Spinal cord (tissue), 10 donors: ENCODE results near the gene ANKRD39. TPM values are rescaled to one million over a fixed set of nuclear protein-coding genes. Genes with fewer than 3 reads are reported as not detected.

ENCODE experiments used
- DNase-seq, 6 donors: peaks; one replicate each; pipeline versions ENCODE4 v3.0.0 to v3.0.0-alpha.2; 2013 to 2015; ENCODE audit warnings: low spot score in 6 of 6, low read depth in 4 of 6
- H3K27ac ChIP-seq: one replicate; pipeline ENCODE4 v1.5.1; 2013; ENCODE audit warnings: low read depth, low read length, control low read depth
- H3K27me3 ChIP-seq: one replicate; pipeline ENCODE4 v1.6.1; 2013; ENCODE audit warnings: low read length; ENCODE audit not compliant: control insufficient read depth, insufficient read depth
- H3K36me3 ChIP-seq: one replicate; pipeline ENCODE4 v1.6.1; 2013; ENCODE audit warnings: low read length; ENCODE audit not compliant: control insufficient read depth, insufficient read depth
- H3K4me1 ChIP-seq: one replicate; pipeline ENCODE4 v1.6.1; 2013; ENCODE audit warnings: low read length; ENCODE audit not compliant: control insufficient read depth, insufficient read depth
- H3K4me3 ChIP-seq: one replicate; pipeline ENCODE4 v1.5.1; 2013; ENCODE audit warnings: low read depth, low read length, control low read depth
- H3K9me3 ChIP-seq: one replicate; pipeline ENCODE4 v1.6.1; 2013; ENCODE audit warnings: low read length; ENCODE audit not compliant: control insufficient read depth, insufficient read depth
- WGBS: methylation state at CpG from one replicate; pipeline ENCODE4 v1.1.5; 2013; ENCODE audit warnings: missing lambda C conversion rate; ENCODE audit not compliant: insufficient coverage; 5-methylcytosine and 5-hydroxymethylcytosine counted together
- polyA plus RNA-seq, 2 donors: library from polyadenylated mRNA; unstranded; fragments of 120-200 nt; gene quantifications; one replicate each; pipeline ENCODE4 v1.2.1, GENCODE V29; 2013; ENCODE audit not compliant: insufficient read length in 2 of 2
- total RNA-seq, 2 donors: library from RNA; depleted of rRNA in 1 of 2; stranded (reverse); fragments of 120-200 nt in 1 of 2; fragments of >200 nt in 1 of 2; gene quantifications; one replicate each; pipeline versions ENCODE4 v1.2.3 to v1.2.4, GENCODE V29; 2013 to 2014
- donor health status: healthy.

ANKRD39 gene
- total and polyA plus RNA-seq, 4 donors, result 7.6 to 27.6 (median 18.3) TPM

DNA sequence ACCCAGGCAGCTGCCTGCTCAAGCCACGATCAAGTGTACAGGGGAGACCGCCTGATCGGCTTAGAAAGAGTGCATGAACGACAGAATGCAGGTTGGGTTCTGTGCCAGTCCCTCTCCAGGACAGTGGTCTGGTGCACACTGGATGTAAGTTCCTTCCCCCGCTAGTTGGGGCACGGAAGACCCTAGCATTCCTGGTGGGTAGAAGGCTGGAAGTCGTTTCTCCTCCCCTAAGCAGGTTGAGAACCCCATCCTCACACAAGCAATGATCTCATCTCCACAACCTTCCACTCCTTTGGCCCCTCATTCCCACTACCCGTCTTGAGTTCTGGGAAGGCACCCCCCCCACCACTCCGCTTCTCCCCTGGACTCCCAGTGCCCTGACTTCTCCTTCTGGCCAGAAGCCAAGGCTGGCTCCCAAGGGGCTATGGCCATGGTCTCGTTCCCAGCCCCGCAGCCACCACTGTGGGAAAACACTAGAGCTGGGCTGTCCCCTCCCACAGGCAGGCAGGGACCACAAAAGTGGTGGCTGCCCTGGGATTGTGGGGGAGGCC lies 1.4 kb upstream of the ANKRD39 start:
- Histone ChIP-seq H3K4me1 (peaks cover 63% of the 10 kb centered on the region), H3K36me3 (peaks cover 56% of the 10 kb centered on the region), H3K27ac (peak overlapping the region; percentile 84), H3K4me3 (peak overlapping the region; percentile 48), H3K27me3 (no peaks in the 10 kb centered on the region), H3K9me3 (no peaks in the 10 kb centered on the region)
- 13% methylated on average over 8 of the region's 11 CpGs for WGBS
- peak in 2 of 6 donors; percentile 38 to 70 for DNase-seq

DNA sequence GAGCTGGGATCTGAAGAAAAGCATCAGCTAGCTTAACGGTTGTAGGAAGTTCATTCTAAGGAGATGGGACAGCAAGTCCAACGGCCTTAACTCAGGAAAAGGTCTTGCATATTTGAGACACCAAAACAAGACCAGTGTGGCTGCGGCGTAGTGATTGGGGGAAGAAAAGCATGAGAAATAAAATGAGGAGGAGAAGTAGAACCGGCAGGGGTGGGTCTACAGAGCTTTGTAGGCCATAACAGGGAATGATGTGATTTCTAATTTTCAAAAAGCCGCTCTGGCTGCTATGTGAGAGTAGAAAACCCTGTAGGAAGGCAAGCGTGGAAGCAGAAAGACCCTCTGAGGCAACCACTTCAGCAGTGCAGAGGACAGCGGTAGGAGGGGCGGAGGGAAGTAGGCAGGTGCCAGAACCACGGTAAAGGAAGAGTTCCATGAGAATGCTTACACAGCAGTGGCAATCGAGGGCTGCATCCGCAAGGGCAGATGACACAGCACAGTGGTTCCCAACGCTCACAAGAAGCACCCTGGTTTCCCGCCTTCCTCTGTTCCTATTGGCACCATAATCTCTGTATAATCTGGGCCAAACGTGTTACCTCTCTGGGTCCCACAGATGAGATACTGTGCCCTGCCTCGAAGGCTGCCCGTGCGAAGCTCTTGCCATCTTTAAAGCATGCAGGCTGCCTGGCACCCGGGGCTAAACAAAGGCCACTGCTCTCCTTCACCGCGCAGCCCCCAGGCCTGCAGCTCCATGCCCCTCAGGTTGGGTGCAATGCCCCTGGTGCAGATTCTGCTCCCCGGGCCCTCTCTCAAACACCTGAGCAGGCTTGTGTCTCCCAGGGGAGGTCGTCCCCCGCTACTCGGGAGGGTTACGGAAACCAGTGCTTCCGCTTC lies 795 bp downstream of the ANKRD39 start:
- H3K4me3 ChIP-seq, result peak overlapping the region; percentile 84
- DNase-seq, result peak in 2 of 6 donors; percentile 61 to 82
- no peaks in the 10 kb centered on the region for H3K9me3 ChIP-seq
- H3K4me1 ChIP-seq, result peaks cover 53% of the 10 kb centered on the region
- H3K27ac ChIP-seq, result peak overlapping the region; percentile 75
- peaks cover 53% of the 10 kb centered on the region for H3K36me3 ChIP-seq
- no peaks in the 10 kb centered on the region for H3K27me3 ChIP-seq
- 15% methylated on average over 27 of the region's 27 CpGs for WGBS

DNA sequence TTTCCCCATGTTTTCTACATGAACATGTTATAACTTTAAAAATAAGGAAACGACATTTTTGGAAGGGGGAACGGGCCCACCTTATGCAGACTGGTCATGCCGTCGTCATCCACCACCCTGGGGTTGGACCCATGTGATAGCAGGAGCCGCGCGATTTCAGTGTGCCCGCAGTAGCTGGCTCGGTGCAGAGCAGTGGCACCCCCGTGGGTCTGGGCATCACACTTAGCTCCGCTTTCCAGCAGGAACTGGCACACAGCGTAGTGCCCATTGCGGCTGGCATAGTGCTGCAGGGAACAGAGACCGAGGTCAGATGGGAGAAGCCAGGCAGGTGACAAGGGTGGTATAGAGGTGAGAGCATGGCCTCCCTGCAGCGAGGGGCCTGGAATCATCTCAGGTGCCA lies 4.5 kb downstream of the ANKRD39 start:
- peaks cover 57% of the 10 kb centered on the region for H3K36me3 ChIP-seq
- no peak for DNase-seq
- no peaks in the 10 kb centered on the region for H3K27me3 ChIP-seq
- H3K27ac ChIP-seq, result no peak overlapping the region
- H3K9me3 ChIP-seq, result no peaks in the 10 kb centered on the region
- H3K4me1 ChIP-seq, result peaks cover 17% of the 10 kb centered on the region
- WGBS, result 96% methylated on average over 15 of the region's 15 CpGs
- H3K4me3 ChIP-seq, result no peak overlapping the region

DNA sequence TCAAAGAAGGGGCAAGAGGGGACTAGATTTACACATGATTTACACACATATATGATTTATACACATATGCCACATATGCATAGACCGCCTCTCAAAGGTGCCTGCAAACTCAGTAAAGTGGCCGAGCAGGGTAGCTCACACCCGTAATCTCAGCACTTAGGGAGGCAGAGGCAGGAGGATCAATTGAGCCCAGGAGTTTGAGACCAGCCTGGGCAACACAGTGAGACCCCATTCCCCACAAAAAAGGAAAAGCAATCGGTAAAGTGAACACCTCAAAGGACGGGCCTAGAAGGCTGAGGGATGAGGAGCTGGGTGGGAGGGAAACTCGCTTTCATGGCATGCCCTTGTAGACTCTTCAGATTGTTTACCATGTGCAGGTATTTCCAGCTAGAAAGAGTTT lies 5.1 kb downstream of the ANKRD39 start:
- H3K27me3 ChIP-seq, result no peaks in the 10 kb centered on the region
- H3K27ac ChIP-seq, result no peak overlapping the region
- DNase-seq, result no peak
- peaks cover 15% of the 10 kb centered on the region for H3K4me1 ChIP-seq
- WGBS, result 100% methylated on average over 4 of the region's 6 CpGs
- no peak overlapping the region for H3K4me3 ChIP-seq
- H3K9me3 ChIP-seq, result no peaks in the 10 kb centered on the region
- peaks cover 63% of the 10 kb centered on the region for H3K36me3 ChIP-seq

DNA sequence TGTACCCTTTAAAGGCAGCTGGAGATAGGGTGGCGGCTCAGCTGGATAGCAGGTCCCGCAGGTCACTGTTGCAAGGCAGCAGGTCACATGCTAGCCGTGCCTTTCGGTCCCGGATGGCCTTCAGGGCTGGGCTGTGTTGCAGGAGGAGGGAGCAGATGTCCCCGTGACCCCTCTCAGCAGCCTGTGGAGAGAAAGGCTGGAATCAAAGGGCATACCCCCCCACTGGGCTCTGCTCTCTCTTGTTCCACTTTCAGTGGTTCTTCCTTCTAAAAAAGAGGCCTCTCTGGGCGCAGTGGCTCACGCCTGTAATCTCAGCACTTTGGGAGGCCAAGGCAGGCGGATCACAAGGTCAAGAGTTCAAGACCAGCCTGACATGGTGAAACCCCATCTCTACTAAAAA lies 9.6 kb downstream of the ANKRD39 start:
- no peaks in the 10 kb centered on the region for H3K9me3 ChIP-seq
- 61% methylated on average over 9 of the region's 9 CpGs for WGBS
- H3K4me1 ChIP-seq, result no peaks in the 10 kb centered on the region
- no peak overlapping the region for H3K27ac ChIP-seq
- no peaks in the 10 kb centered on the region for H3K27me3 ChIP-seq
- DNase-seq, result no peak
- H3K4me3 ChIP-seq, result no peak overlapping the region
- H3K36me3 ChIP-seq, result peaks cover 87% of the 10 kb centered on the region

DNA sequence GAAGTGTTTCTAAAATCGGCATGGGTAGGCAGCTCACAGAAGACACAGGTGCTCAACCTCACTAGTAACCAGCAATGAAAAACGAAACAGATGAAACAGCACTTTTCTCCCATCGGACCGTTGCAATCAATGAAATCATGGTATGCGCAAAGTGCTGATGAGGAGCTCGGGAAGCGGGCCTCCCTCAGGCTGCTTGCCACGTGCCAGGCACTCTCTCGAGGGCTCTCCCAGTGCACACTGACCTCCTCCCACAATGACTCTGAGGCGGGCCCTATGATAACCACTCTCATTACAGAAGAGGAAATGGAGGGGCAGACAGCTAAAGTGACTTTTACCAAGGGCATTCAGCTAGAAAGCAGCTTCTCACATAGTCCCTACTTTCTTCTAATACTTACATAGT lies 10.2 kb downstream of the ANKRD39 start:
- Histone ChIP-seq H3K27me3 (no peaks in the 10 kb centered on the region), H3K9me3 (no peaks in the 10 kb centered on the region), H3K27ac (no peak overlapping the region), H3K4me3 (no peak overlapping the region), H3K4me1 (no peaks in the 10 kb centered on the region), H3K36me3 (peaks cover 90% of the 10 kb centered on the region)
- no peak for DNase-seq
- WGBS, result 79% methylated on average over 6 of the region's 10 CpGs

DNA sequence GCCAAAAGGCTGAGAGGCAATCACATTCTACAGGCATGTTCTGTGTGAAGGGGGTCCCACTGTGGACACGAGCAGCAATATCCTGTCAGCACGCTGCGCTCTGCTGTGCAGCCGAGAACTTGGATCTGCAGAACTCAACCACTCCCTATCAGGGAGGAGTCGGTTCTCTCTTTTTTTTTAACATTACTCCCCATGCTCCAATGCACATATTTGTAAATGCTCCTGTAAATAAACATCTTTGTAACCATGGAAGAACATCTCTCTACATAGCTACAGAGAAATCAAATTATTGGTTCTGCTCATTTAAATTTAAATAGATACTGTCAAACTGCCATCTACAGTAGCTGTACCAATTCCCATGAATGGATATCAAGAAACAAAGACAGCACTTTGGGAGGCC lies 11.0 kb downstream of the ANKRD39 start:
- DNase-seq, result no peak
- no peaks in the 10 kb centered on the region for H3K27me3 ChIP-seq
- H3K4me1 ChIP-seq, result no peaks in the 10 kb centered on the region
- no peak overlapping the region for H3K4me3 ChIP-seq
- H3K9me3 ChIP-seq, result no peaks in the 10 kb centered on the region
- H3K36me3 ChIP-seq, result peaks cover 90% of the 10 kb centered on the region
- no peak overlapping the region for H3K27ac ChIP-seq
- 93% methylated on average over 5 of the region's 5 CpGs for WGBS

DNA sequence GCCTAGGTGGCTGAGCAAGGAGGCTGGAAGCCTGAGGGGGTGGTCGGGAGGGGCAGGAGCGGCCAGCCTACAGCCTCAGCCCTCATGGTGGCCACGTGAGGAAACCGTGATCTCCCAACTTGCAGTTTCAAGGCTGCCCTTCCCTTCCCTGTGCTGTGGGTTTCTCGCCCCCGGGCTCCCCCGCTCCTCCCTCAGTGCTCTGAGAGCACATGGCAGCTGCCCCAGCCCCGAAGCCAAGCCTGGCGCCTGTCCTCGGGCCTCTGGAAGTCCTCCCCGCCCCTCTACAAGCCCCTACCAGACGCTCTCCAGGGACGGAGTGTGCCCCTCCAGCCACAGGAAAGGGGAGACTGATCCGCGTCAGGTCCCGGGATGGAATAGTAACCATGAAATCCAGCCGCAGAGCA lies 13.4 kb downstream of the ANKRD39 start:
- no peak overlapping the region for H3K27ac ChIP-seq
- H3K4me3 ChIP-seq, result no peak overlapping the region
- H3K27me3 ChIP-seq, result no peaks in the 10 kb centered on the region
- 72% methylated on average over 11 of the region's 17 CpGs for WGBS
- H3K4me1 ChIP-seq, result peaks cover 8% of the 10 kb centered on the region
- no peak for DNase-seq
- peaks cover 86% of the 10 kb centered on the region for H3K36me3 ChIP-seq
- no peaks in the 10 kb centered on the region for H3K9me3 ChIP-seq

DNA sequence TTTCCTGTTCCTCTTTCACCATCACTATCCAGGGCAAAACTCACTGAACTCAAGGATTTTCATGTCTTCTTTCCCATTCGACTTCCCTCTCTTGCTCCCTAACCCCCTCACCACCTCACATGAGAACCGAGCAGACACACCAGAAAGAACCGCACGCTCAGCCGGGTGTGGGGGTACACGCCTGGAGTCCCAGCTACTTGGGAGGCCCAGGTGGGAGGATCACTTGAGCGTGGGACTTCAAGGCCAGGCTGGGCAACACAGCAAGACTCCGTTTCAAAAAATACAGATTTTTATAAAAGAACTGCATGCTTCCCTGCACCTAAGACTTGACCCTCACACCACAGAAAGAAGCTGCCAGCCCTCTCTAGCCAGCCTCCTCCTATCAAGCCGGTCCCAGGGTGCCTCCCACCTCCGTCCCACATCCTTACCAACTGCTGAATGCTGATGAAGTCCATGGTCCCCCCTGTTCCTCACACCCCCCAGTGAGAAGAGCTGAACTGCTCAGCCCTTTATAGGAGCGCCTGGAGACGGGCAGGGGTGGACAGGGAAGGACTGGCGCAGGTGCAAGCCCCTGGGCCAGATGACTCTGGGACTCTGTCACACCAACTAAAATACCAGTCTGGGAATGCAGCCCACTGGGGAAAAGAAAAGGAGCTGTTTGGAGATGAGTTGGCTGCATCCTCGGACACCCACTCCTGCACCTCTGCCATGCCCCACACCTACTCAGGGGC lies 14.1 kb downstream of the ANKRD39 start, which contains the start of gene ANKRD23:
TSS of gene ANKRD23 (minus strand) at position 484 of the 731 bp plus-strand sequence. CDS start at position 455, 29 bp downstream.
- WGBS, result 92% methylated on average over 10 of the region's 14 CpGs
- H3K4me3 ChIP-seq, result no peak within 1 kb of the TSS
- DNase-seq, result no peak
- H3K27me3 ChIP-seq, result no peaks in the 10 kb centered on the region
- H3K27ac ChIP-seq, result no peak within 1 kb of the TSS
- no peaks in the 10 kb centered on the region for H3K9me3 ChIP-seq
- peaks cover 13% of the 10 kb centered on the region for H3K4me1 ChIP-seq
- peaks cover 86% of the 10 kb centered on the region for H3K36me3 ChIP-seq
